Upper lobe of right lung (tissue), 1 donor: ENCODE data around the gene ADORA3. TPM values are rescaled to one million over a fixed set of nuclear protein-coding genes. Genes with fewer than 3 reads are reported as not detected.
A peak's percentile ranks its signal among the peaks of the same experiment; 100 is the strongest.

Experiments
- ATAC-seq: fragments of 200-7000 bp; cut with Tn5 transposase; one replicate; pipeline ENCODE4 v1.9.1; 2020; ENCODE audit warnings: mild to moderate bottlenecking, moderate library complexity
- DNase-seq: peaks from one replicate; pipeline ENCODE4 v3.0.0-alpha.2; 2020
- H3K27ac ChIP-seq: fragments of 200-600 bp; one replicate; pipeline ENCODE4 v1.8.0; 2022
- H3K27me3 ChIP-seq: fragments of 200-600 bp; one replicate; pipeline ENCODE4 v1.8.0; 2022; ENCODE audit warnings: mild to moderate bottlenecking
- H3K36me3 ChIP-seq: fragments of 200-600 bp; one replicate; pipeline ENCODE4 v1.8.0; 2022
- H3K4me1 ChIP-seq: fragments of 200-600 bp; one replicate; pipeline ENCODE4 v1.8.0; 2022
- H3K4me3 ChIP-seq: fragments of 200-600 bp; one replicate; pipeline ENCODE4 v1.8.0; 2022; ENCODE audit warnings: mild to moderate bottlenecking
- H3K9me3 ChIP-seq: fragments of 200-600 bp; one replicate; pipeline ENCODE4 v1.8.0; 2022
- intact Hi-C: fragments of 100-400 bp; cut with DNase I; formaldehyde crosslinking; loops from one replicate; pipeline ENCODE4 v1.11.0; 2022
- total RNA-seq: library from RNA; stranded (reverse); fragmentation: NEBNext Ultra II Directional; extraction: Animal tissue kit (Norgen Biotek cat#: 25700); gene quantifications from one replicate; pipeline ENCODE4 v1.2.1, GENCODE V29; 2021
- TF ChIP-seq, protein P1 (sequence below): fragments of 200-600 bp; IDR thresholded peaks from one replicate; pipeline ENCODE4 v1.8.0; 2022; ENCODE audit warnings: antibody characterized with exemption
- donor health status: DM: no; HTN: yes; CAD: no; lungs with severe emphysema.

Gene ADORA3
- total RNA-seq, 1 donor from 2014 or later = 9.3 TPM

DNA sequence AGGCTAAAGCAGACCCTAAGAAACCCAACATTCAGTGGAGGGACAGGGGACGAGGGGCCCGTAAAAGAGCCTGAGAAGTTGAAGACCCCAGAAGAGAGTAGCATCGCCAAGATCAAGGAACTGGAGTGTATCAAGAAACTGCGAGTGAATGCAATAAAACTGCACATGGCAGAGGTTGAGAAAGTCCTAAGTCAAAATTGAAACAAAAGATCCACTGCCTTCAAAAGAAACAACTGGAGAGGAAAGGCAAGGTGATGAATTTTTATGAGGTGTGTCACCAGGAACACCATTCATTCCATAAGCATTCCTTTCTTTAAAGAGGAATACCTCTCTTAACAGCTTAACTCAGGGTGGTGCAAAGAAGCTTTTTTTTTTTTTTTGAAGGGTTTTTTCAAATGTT is 38.3 kb upstream of the ADORA3 start:
- no peak overlapping the region for H3K27ac ChIP-seq
- no peak overlapping the region for H3K4me3 ChIP-seq
- H3K27me3 ChIP-seq = no peaks in the 10 kb centered on the region
- intact Hi-C loops = no loop called here
- TF ChIP-seq, protein P1, sequence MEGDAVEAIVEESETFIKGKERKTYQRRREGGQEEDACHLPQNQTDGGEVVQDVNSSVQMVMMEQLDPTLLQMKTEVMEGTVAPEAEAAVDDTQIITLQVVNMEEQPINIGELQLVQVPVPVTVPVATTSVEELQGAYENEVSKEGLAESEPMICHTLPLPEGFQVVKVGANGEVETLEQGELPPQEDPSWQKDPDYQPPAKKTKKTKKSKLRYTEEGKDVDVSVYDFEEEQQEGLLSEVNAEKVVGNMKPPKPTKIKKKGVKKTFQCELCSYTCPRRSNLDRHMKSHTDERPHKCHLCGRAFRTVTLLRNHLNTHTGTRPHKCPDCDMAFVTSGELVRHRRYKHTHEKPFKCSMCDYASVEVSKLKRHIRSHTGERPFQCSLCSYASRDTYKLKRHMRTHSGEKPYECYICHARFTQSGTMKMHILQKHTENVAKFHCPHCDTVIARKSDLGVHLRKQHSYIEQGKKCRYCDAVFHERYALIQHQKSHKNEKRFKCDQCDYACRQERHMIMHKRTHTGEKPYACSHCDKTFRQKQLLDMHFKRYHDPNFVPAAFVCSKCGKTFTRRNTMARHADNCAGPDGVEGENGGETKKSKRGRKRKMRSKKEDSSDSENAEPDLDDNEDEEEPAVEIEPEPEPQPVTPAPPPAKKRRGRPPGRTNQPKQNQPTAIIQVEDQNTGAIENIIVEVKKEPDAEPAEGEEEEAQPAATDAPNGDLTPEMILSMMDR = no peak
- ATAC-seq = peak; percentile 73
- H3K9me3 ChIP-seq = no peaks in the 10 kb centered on the region
- DNase-seq = no peak
- no peaks in the 10 kb centered on the region for H3K4me1 ChIP-seq
- H3K36me3 ChIP-seq = no peaks in the 10 kb centered on the region

DNA sequence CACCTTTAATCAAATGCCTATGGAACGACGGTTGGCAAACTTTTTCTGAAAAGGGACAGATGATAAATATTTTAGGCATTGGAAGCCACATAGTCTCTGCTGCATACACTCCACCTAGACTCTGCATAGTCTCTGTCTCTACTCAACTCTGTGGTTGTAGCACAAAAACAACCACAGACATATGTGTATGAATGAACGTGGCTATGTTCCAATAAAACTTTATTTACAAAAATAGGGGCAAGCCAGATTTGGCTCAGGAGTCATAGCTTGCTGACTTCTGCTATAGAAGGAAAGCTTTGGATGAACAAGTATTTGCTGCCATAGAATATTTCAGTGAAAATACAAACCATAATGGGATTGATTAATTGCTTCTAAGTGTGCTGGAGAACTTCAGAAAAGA is 37.5 kb upstream of the ADORA3 start:
- no peak for DNase-seq
- no peak for ATAC-seq
- no peak overlapping the region for H3K27ac ChIP-seq
- intact Hi-C loops = no loop called here
- H3K36me3 ChIP-seq = no peaks in the 10 kb centered on the region
- no peaks in the 10 kb centered on the region for H3K9me3 ChIP-seq
- no peak overlapping the region for H3K4me3 ChIP-seq
- TF ChIP-seq, protein P1 = no peak
- H3K4me1 ChIP-seq = no peaks in the 10 kb centered on the region
- H3K27me3 ChIP-seq = no peaks in the 10 kb centered on the region

DNA sequence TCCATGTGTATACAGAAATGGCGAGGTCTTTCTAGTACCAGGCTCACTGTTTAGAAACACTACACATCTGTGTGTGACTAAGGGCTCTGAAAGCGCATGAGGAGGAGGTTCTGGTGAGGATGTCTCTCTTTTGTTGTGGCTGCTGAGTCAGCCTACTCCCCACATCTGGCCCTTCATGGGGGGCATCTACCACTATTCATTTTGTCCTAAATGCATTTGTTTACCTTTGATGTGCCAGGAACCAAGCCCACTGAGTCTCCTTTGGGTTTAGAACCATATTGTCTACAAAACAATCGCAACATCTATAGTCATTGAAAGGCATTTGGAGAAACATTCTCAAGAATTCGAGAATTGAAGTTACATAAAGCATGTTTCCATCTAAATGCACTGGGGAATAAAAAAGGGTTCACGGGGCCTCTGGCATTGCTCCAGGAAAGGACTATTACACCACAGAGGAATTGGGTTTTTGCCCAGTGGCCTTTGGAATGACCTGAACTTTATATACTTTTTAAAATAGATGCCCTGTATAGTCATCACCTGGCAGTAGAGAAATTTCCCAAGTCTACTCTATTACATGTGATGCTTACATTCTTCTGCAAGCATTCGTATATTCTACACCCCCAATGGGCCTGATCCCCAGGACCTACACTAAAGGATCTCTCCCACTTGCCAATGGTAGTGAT is 35.1 kb upstream of the ADORA3 start:
- TF ChIP-seq, protein P1 = no peak
- no peak for DNase-seq

DNA sequence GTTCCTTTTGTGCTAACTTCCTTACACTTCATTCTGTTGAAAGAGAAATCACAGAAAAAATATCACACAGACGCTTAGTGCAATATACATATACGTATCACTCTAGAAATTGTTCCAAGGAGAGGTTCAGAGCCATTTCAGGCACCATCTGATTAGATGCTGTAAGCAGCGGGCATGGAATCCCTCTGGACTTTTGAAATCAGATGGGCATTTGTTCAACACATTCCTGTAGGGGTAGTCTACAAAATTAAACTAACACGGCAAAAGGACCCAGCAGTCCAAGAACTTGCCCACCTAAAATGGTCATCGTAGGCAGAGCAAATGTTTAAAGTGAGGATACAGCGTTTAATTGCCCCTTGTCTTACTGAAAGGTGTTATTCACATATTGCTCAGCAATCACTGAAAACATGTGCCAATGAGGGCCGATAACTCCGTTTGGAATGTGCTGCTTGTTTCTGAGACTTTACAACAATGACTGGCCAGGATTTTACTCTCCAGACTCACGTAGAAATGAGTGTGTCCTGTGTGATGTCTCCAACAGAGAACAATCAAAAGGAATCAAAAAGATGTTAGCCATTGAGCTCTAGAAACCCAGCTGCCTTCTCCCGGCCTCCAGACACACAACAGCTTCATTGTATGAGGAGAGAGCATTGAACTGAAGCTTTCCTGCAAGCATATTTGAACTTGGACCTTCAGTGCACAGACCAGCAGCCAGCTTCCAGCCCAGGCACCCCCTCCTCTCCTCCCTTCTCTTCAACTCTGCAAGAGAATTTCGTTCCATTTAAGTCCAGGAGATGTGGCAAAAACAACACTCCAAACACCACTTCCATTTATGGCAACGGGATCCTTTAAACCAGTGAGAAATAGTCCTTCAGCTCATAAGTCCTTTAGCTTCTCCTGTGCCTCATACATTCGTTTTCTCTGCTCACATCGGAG is 32.1 kb upstream of the ADORA3 start:
- no peak for DNase-seq
- no peak overlapping the region for H3K4me3 ChIP-seq
- no peak overlapping the region for H3K27ac ChIP-seq
- TF ChIP-seq, protein P1 = no peak
- H3K9me3 ChIP-seq = no peaks in the 10 kb centered on the region
- H3K27me3 ChIP-seq = no peaks in the 10 kb centered on the region
- H3K36me3 ChIP-seq = no peaks in the 10 kb centered on the region
- intact Hi-C loops = no loop called here
- ATAC-seq = peak; percentile 24
- H3K4me1 ChIP-seq = no peaks in the 10 kb centered on the region

More for the DNA sequence above, 35.1 kb upstream of the ADORA3 start:
- intact Hi-C loops = no loop called here
- no peak for ATAC-seq
- Histone ChIP-seq H3K27me3 (no peaks in the 10 kb centered on the region), H3K9me3 (no peaks in the 10 kb centered on the region), H3K4me1 (no peaks in the 10 kb centered on the region), H3K27ac (no peak overlapping the region), H3K36me3 (no peaks in the 10 kb centered on the region), H3K4me3 (no peak overlapping the region)

DNA sequence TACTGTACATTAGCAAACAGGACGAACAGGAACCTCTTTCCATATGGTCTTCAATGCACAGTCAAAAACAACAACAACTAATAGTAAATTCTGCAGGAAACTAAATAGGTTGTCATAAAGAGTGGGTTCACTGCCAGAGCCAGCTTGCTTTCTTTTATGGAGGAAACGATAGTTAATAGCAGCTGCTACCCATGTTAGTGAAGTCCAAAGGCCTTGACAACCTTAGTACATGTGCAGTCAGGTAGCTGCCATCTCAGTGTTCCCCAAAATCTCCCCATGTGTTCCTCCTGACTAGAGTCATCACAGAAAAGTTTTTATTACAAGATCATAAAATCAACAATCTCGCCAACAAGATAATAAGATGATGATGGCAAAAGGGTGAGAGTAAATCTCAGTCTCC is 16.6 kb upstream of the ADORA3 start:
- Histone ChIP-seq H3K27ac (no peak overlapping the region), H3K4me1 (peaks cover 16% of the 10 kb centered on the region), H3K4me3 (no peak overlapping the region), H3K27me3 (no peaks in the 10 kb centered on the region), H3K9me3 (no peaks in the 10 kb centered on the region), H3K36me3 (no peaks in the 10 kb centered on the region)
- no peak for ATAC-seq
- no peak for DNase-seq
- intact Hi-C loops = no loop called here
- TF ChIP-seq, protein P1 = no peak
